Kidney (tissue), 14 donors: Measurements from ENCODE around the gene ELOA. TPM values are rescaled to one million over a fixed set of nuclear protein-coding genes. Genes with fewer than 3 reads are reported as not detected.

ENCODE experiments used
- DNase-seq, 5 donors: peaks; one replicate each; pipeline ENCODE4 v3.0.0-alpha.2; 2013 to 2020
- FAIRE-seq: peaks from 2 replicates; lab custom pipeline; 2012; peaks lifted over from hg19 to GRCh38; lab: Jason Lieb, UNC
- H3K27ac ChIP-seq, 2 donors: one replicate each; pipeline ENCODE4 v1.7.0; 2013; ENCODE audit warnings: low read depth in 2 of 2, low read length in 2 of 2, inconsistent platforms in 1 of 2
- H3K27me3 ChIP-seq: one replicate; pipeline ENCODE4 v1.7.1; 2013; ENCODE audit warnings: low read length, inconsistent platforms; ENCODE audit not compliant: control insufficient read depth, insufficient read depth
- H3K36me3 ChIP-seq, 3 donors: one replicate each; pipeline versions ENCODE4 v1.7.0 to v1.7.1; 2013; ENCODE audit warnings: low read length in 3 of 3, control low read depth in 1 of 3, inconsistent platforms in 1 of 3; ENCODE audit not compliant: insufficient read depth in 3 of 3, control insufficient read depth in 2 of 3
- H3K4me1 ChIP-seq, 3 donors: one replicate each; pipeline versions ENCODE4 v1.7.0 to v1.7.1; 2013; ENCODE audit warnings: low read length in 3 of 3, inconsistent platforms in 1 of 3, low read depth in 1 of 3; ENCODE audit not compliant: control insufficient read depth in 2 of 3, insufficient read depth in 2 of 3
- H3K4me3 ChIP-seq, 3 donors: one replicate each; pipeline versions ENCODE4 v1.7.0 to v1.8.1; 2013; ENCODE audit warnings: low read length in 3 of 3, control low read depth in 1 of 3, inconsistent platforms in 1 of 3
- H3K9ac ChIP-seq, 3 donors: one replicate each; pipeline versions ENCODE4 v1.7.0 to v1.7.1; 2013; ENCODE audit warnings: low read length in 3 of 3, control low read depth in 1 of 3, inconsistent platforms in 1 of 3
- H3K9me3 ChIP-seq, 3 donors: one replicate each; pipeline versions ENCODE4 v1.7.0 to v1.7.1; 2013; ENCODE audit warnings: low read length in 3 of 3, control low read depth in 1 of 3, inconsistent platforms in 1 of 3; ENCODE audit not compliant: control insufficient read depth in 2 of 3, insufficient read depth in 1 of 3
- intact Hi-C: fragments of 100-400 bp; cut with DNase I; formaldehyde crosslinking; loops from one replicate; pipeline ENCODE4 v1.11.1; 2022
- polyA plus RNA-seq: library from polyadenylated mRNA; stranded (reverse); fragments of 350-450 nt; fragmentation: Illumina TruSeq; extraction: RNeasy Lipid Tissue Mini Kit (QIAGEN cat#74804); gene quantifications from one replicate; pipeline ENCODE4 v1.2.3, GENCODE V29; 2014; ENCODE audit warnings: low read depth, low replicate concordance; ENCODE audit not compliant: insufficient read depth
- total RNA-seq: library from RNA; stranded (reverse); fragmentation: NEBNext Ultra II Directional; extraction: Animal tissue kit (Norgen Biotek cat#: 25700); gene quantifications from one replicate; pipeline ENCODE4 v1.2.1, GENCODE V29; 2021
- TF ChIP-seq, protein P1 (sequence below): IDR thresholded peaks from 3 replicates; pipeline ENCODE4 v1.5.1; 2012; ENCODE audit warnings: mild to moderate bottlenecking, moderate library complexity, borderline replicate concordance; ENCODE audit not compliant: insufficient read depth; ENCODE audit errors: extremely low read depth
- donor health status: control.
- donor health status: control.
- donor health status: control.
- donor health status: control.
- donor health status: control.
- donor health status: DM: yes; HTN: yes; CAD: no.
- donor health status: Normal renal cell carcinoma (clear cell type).

Gene ELOA
- total and polyA plus RNA-seq, 2 donors from 2014 or later: 13.7 to 39.1 TPM

DNA sequence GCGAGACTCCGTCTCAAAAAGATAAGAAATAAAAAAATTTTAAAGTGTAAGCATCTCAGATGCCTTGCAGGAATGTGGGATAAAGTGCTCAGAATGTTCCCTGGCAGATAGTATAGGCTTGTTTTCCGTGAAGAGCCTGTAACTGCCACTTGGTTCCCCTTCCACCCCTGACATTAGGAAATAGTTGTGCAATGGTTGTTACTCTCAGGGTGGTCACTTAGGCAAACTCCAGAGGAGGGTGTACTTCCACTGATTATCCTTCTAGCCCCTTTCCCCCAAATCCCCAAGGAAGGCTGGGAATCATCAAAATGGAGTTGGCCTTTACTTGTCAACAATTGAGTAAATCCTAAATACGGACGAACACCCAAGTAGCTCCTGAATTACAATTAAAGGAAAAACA is 41.3 kb upstream of the ELOA start:
- FAIRE-seq (no peak), DNase-seq (no peak)
- intact Hi-C loops: no loop called here

GRCh38 chr1:23704834-23705495 is 38.3 kb upstream of the ELOA start:
- H3K27ac ChIP-seq: no peak overlapping the region
- DNase-seq (no peak), FAIRE-seq (no peak)

More for the DNA sequence above, 41.3 kb upstream of the ELOA start:
- no peak overlapping the region for H3K27ac ChIP-seq
- H3K9me3 ChIP-seq: no peaks in the 10 kb centered on the region
- H3K9ac ChIP-seq: no peak overlapping the region
- TF ChIP-seq, protein P1, sequence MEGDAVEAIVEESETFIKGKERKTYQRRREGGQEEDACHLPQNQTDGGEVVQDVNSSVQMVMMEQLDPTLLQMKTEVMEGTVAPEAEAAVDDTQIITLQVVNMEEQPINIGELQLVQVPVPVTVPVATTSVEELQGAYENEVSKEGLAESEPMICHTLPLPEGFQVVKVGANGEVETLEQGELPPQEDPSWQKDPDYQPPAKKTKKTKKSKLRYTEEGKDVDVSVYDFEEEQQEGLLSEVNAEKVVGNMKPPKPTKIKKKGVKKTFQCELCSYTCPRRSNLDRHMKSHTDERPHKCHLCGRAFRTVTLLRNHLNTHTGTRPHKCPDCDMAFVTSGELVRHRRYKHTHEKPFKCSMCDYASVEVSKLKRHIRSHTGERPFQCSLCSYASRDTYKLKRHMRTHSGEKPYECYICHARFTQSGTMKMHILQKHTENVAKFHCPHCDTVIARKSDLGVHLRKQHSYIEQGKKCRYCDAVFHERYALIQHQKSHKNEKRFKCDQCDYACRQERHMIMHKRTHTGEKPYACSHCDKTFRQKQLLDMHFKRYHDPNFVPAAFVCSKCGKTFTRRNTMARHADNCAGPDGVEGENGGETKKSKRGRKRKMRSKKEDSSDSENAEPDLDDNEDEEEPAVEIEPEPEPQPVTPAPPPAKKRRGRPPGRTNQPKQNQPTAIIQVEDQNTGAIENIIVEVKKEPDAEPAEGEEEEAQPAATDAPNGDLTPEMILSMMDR: no peak
- no peaks in the 10 kb centered on the region for H3K27me3 ChIP-seq
- H3K4me3 ChIP-seq: no peak overlapping the region
- H3K36me3 ChIP-seq: peaks cover 6 to 29% (median 20%) of the 10 kb centered on the region in 3 donors
- peaks cover 0 to 3% (median 2%) of the 10 kb centered on the region in 3 donors for H3K4me1 ChIP-seq

DNA sequence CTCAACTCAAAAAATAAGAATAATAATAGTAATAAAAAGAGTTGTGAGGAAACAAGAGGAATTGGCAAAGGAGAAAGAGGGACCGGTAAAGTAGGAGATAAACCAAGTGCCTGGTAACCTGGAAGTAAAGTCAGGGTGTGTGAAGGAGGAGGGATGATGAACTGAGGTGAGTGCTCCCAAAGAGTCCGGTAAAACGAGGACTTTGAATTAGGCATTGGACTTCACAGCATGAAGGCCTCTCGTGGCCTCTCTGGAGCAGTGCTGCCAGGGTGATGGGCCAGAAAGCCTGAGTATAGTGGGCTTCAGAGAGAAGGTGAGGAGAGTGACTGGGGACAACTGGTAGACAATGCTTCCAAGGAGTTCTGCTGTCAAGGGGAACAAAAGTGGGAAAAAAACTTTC is 34.0 kb upstream of the ELOA start:
- no peaks in the 10 kb centered on the region for H3K36me3 ChIP-seq

More at GRCh38 chr1:23704834-23705495, 38.3 kb upstream of the ELOA start:
- intact Hi-C loops: no loop called here
- no peak overlapping the region for H3K4me3 ChIP-seq
- no peak overlapping the region for H3K9ac ChIP-seq
- H3K36me3 ChIP-seq: peaks cover 2 to 8% (median 7%) of the 10 kb centered on the region in 3 donors
- no peaks in the 10 kb centered on the region for H3K9me3 ChIP-seq
- H3K27me3 ChIP-seq: no peaks in the 10 kb centered on the region
- H3K4me1 ChIP-seq: no peaks in the 10 kb centered on the region
- TF ChIP-seq, protein P1: no peak

More for the DNA sequence above, 34.0 kb upstream of the ELOA start:
- Histone ChIP-seq H3K4me1 (no peaks in the 10 kb centered on the region), H3K27ac (no peak overlapping the region), H3K9me3 (no peaks in the 10 kb centered on the region), H3K27me3 (no peaks in the 10 kb centered on the region), H3K9ac (no peak overlapping the region), H3K4me3 (no peak overlapping the region)
- no peak for FAIRE-seq
- no peak for DNase-seq
- TF ChIP-seq, protein P1: no peak
- intact Hi-C loops: no loop called here
